Activated naive CD8-positive, alpha-beta T cell treated with anti-CD3 and anti-CD28 coated beads, Interleukin-2, amount 10 ng/mL, durations not matched to agents 7 days and 5 days (primary cell): Measurements from ENCODE around the gene CYP4F3. TPM values are rescaled to one million over a fixed set of nuclear protein-coding genes. Genes with fewer than 3 reads are reported as not detected.
"Not testable (repeated sequence)": the region's sequence is repeated elsewhere in the genome, so short reads cannot be mapped to it uniquely, and the experiment has no call there.

Experiments used
- ATAC-seq: fragments of 150-1000 bp; cut with Tn5 transposase; one replicate; pipeline ENCODE4 v1.10.0; 2021; ENCODE audit warnings: low read depth, moderate library complexity
- POLR2A ChIA-PET: fragments of 350-600 bp; sonication (Branson Sonifier 250); formaldehyde crosslinking; loops from one replicate; lab custom pipeline; 2021; ENCODE audit warnings: antibody characterized with exemption; lab: Charles Lee
- DNase-seq: peaks from one replicate; pipeline ENCODE4 v3.0.0; 2021
- H3K27ac Mint-ChIP-seq: one replicate; pipeline ENCODE4 v1.8.0; 2022; ENCODE audit warnings: mild to moderate bottlenecking, mixed read lengths
- H3K27me3 Mint-ChIP-seq: one replicate; pipeline ENCODE4 v1.8.0; 2022; ENCODE audit warnings: mild to moderate bottlenecking, moderate library complexity, mixed read lengths
- H3K36me3 Mint-ChIP-seq: one replicate; pipeline ENCODE4 v1.8.0; 2021; ENCODE audit warnings: mild to moderate bottlenecking, mixed read lengths
- H3K4me1 Mint-ChIP-seq: one replicate; pipeline ENCODE4 v1.8.0; 2021; ENCODE audit warnings: mixed read lengths
- H3K4me3 Mint-ChIP-seq: one replicate; pipeline ENCODE4 v1.8.0; 2022; ENCODE audit warnings: mild to moderate bottlenecking, moderate library complexity, mixed read lengths
- H3K9me3 Mint-ChIP-seq: one replicate; pipeline ENCODE4 v1.8.0; 2021; ENCODE audit warnings: mixed read lengths
- total RNA-seq, 2 experiments: library from RNA; stranded (reverse); gene quantifications; one replicate each; pipeline ENCODE4 v1.2.3, GENCODE V29; 2021

CYP4F3 gene
- total RNA-seq, 2 experiments from 2014 or later = not detected

GRCh38 chr19:15640904-15641597, 354 bp downstream of the CYP4F3 start:
- ATAC-seq = no peak
- Mint-ChIP-seq H3K4me1 (peaks cover 3% of the 10 kb centered on the region), H3K27me3 (peaks cover 2% of the 10 kb centered on the region), H3K9me3 (no peaks in the 10 kb centered on the region), H3K36me3 (no peaks in the 10 kb centered on the region), H3K27ac (no peak overlapping the region), H3K4me3 (no peak overlapping the region)
- POLR2A ChIA-PET = no interaction called here
- no peak for DNase-seq

DNA sequence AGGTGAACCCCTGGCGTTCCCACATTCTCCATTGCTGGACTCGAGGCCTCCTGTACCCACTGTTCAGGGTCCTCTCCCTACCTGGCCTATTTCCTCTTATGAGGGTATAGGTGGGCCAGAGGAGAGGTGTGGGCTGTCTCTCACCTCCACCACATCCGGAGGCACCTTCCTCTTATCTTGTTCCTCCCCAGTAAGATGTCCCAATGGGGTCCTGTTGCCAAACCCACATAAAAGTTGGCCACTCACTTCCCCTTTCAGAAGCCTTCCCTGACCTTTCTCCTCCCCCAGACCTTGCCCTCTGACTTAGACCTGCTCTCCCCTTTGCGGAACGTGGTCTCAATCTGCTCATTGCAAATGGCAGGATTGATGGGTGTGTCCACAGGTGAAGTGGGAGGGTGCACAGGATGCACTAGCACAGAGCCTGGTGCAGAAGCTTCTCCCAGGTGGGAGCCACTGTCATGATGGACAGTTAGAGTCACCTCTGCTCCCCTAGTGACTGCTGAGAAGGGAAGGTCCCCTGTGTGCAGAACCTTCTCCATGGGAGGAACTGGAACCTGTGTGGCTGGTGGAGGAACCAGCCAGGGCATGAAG, 1.3 kb downstream of the CYP4F3 start:
- H3K9me3 Mint-ChIP-seq = no peaks in the 10 kb centered on the region

GRCh38 chr19:15642807-15643206, 2.1 kb downstream of the CYP4F3 start:
- Mint-ChIP-seq H3K9me3 (no peaks in the 10 kb centered on the region), H3K27me3 (peaks cover 4% of the 10 kb centered on the region), H3K4me1 (peaks cover 3% of the 10 kb centered on the region), H3K4me3 (no peak overlapping the region), H3K36me3 (no peaks in the 10 kb centered on the region), H3K27ac (no peak overlapping the region)
- DNase-seq (no peak), ATAC-seq (no peak)
- POLR2A ChIA-PET = no interaction called here

More for the DNA sequence above, 1.3 kb downstream of the CYP4F3 start:
- no peak overlapping the region for H3K4me3 Mint-ChIP-seq
- no peak overlapping the region for H3K27ac Mint-ChIP-seq
- POLR2A ChIA-PET = no interaction called here
- H3K36me3 Mint-ChIP-seq = no peaks in the 10 kb centered on the region
- DNase-seq = no peak
- H3K4me1 Mint-ChIP-seq = peaks cover 3% of the 10 kb centered on the region
- ATAC-seq = no peak
- peaks cover 4% of the 10 kb centered on the region for H3K27me3 Mint-ChIP-seq

DNA sequence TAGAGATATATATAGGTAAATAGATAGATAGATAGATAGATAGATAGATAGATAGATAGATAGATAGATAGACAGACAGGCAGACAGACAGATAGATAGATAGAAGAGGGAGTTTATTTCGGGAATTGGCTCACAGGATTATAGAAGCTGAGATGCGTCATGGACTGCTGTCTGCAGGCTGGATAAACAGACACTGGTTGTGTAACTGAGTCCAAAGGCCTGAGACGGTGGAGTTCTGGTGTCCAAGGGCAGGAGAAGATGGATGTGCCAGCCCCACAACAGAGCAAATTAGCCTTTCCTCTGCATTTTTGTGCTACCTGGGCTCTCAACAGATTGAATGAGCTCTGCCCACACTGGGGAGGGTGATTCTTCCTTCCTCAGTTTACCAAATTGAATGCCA, 2.7 kb downstream of the CYP4F3 start:
- Mint-ChIP-seq H3K27ac (no peak overlapping the region), H3K27me3 (peaks cover 6% of the 10 kb centered on the region), H3K4me3 (no peak overlapping the region), H3K9me3 (no peaks in the 10 kb centered on the region), H3K4me1 (peaks cover 3% of the 10 kb centered on the region), H3K36me3 (no peaks in the 10 kb centered on the region)
- POLR2A ChIA-PET = no interaction called here
- DNase-seq (no peak), ATAC-seq (no peak)

- no peak overlapping the region for H3K27ac Mint-ChIP-seq
- ATAC-seq (no peak), DNase-seq (no peak)
- H3K4me3 Mint-ChIP-seq = no peak overlapping the region
- H3K4me1 Mint-ChIP-seq = peaks cover 3% of the 10 kb centered on the region
- no peaks in the 10 kb centered on the region for H3K9me3 Mint-ChIP-seq
- POLR2A ChIA-PET = no interaction called here
- H3K36me3 Mint-ChIP-seq = no peaks in the 10 kb centered on the region
- peaks cover 6% of the 10 kb centered on the region for H3K27me3 Mint-ChIP-seq
Observed at GRCh38 chr19:15644066-15644741, 3.5 kb downstream of the CYP4F3 start.

DNA sequence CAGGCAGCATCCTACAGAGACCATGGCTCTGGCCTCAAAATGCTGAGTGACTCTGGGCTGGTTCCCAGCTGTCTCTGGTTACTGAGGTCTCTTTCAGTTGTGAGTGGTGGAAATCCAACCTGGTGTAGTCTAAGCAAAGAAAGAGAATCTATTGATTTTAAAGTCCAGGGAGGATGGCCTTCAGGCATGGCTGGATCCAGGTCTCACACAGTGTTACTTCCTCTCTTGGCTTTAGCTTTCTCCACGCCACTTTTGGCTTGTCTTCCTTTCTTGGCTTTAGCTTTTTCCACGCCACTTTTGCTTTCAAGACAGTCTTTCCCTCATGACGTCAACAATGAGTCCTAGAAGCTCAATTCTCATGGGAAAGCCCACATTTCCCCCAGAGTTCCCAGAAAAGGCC, 4.1 kb downstream of the CYP4F3 start:
- peaks cover 3% of the 10 kb centered on the region for H3K4me1 Mint-ChIP-seq
- H3K36me3 Mint-ChIP-seq = no peaks in the 10 kb centered on the region
- POLR2A ChIA-PET = no interaction called here
- ATAC-seq (no peak), DNase-seq (no peak)
- H3K4me3 Mint-ChIP-seq = no peak overlapping the region
- H3K27me3 Mint-ChIP-seq = peaks cover 6% of the 10 kb centered on the region
- no peaks in the 10 kb centered on the region for H3K9me3 Mint-ChIP-seq
- H3K27ac Mint-ChIP-seq = no peak overlapping the region

DNA sequence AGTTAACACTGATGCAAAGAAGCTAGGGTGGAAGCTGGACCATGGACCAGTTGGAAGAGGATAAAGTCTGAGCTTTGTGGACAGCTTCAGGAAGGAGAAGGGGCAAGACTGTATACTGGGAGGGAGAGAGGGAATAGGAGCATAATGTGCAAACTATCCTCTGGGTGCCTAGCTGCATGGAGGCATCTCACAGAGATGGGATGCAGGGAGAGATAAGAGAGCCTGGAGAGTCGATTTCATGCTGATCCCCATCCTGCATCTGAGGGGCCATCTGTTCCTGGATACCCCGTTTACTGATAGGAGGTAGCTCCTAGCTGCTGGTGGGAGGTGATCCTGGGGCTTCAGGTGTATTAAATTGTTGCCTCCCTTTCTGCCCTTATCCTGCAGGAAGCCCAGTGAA, 8.8 kb downstream of the CYP4F3 start:
- no peak for DNase-seq
- H3K4me3 Mint-ChIP-seq = no peak overlapping the region
- no peaks in the 10 kb centered on the region for H3K36me3 Mint-ChIP-seq
- no peaks in the 10 kb centered on the region for H3K9me3 Mint-ChIP-seq
- POLR2A ChIA-PET = no interaction called here
- peaks cover 6% of the 10 kb centered on the region for H3K27me3 Mint-ChIP-seq
- no peak overlapping the region for H3K27ac Mint-ChIP-seq
- ATAC-seq = no peak
- no peaks in the 10 kb centered on the region for H3K4me1 Mint-ChIP-seq

GRCh38 chr19:15650123-15650522, 9.4 kb downstream of the CYP4F3 start:
- POLR2A ChIA-PET, H3K36me3 Mint-ChIP-seq, ATAC-seq, H3K9me3 Mint-ChIP-seq, H3K27me3 Mint-ChIP-seq, H3K4me1 Mint-ChIP-seq, DNase-seq, H3K27ac Mint-ChIP-seq, H3K4me3 Mint-ChIP-seq: not testable (repeated sequence)

DNA sequence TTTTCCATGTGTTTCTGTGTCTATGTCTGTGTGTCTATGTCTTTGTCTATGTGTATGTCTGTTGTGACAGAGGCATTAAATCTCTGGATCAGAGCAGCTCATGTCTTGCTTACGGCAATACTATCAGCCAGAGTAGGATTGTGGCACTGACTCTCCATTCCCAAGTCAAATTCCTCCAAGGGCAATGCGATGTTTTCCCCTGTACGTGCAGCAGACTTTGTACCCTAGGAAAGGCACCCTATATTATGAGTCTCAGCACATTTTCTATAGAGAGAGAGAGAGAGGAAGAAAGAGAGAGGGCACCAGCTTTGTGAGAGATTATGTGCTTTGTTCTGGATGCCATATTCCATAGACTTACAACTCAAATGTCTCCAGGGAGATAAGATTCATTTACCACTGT, 11.1 kb downstream of the CYP4F3 start:
- Mint-ChIP-seq H3K4me1 (no peaks in the 10 kb centered on the region), H3K9me3 (no peaks in the 10 kb centered on the region), H3K4me3 (no peak overlapping the region), H3K36me3 (no peaks in the 10 kb centered on the region), H3K27me3 (peaks cover 15% of the 10 kb centered on the region), H3K27ac (no peak overlapping the region)
- DNase-seq = no peak
- POLR2A ChIA-PET = no interaction called here
- no peak for ATAC-seq

GRCh38 chr19:15652559-15653278, 12.0 kb downstream of the CYP4F3 start:
- ATAC-seq = no peak
- H3K4me3 Mint-ChIP-seq = no peak overlapping the region
- H3K36me3 Mint-ChIP-seq = no peaks in the 10 kb centered on the region
- POLR2A ChIA-PET = no interaction called here
- H3K27me3 Mint-ChIP-seq = peaks cover 16% of the 10 kb centered on the region
- H3K4me1 Mint-ChIP-seq = no peaks in the 10 kb centered on the region
- H3K27ac Mint-ChIP-seq = no peak overlapping the region
- H3K9me3 Mint-ChIP-seq = no peaks in the 10 kb centered on the region
- no peak for DNase-seq

- DNase-seq = no peak
- H3K27me3 Mint-ChIP-seq = peaks cover 14% of the 10 kb centered on the region
- H3K4me3 Mint-ChIP-seq = no peak overlapping the region
- no peak overlapping the region for H3K27ac Mint-ChIP-seq
- no peaks in the 10 kb centered on the region for H3K9me3 Mint-ChIP-seq
- no peaks in the 10 kb centered on the region for H3K36me3 Mint-ChIP-seq
- POLR2A ChIA-PET = no interaction called here
- ATAC-seq = no peak
- no peaks in the 10 kb centered on the region for H3K4me1 Mint-ChIP-seq
Observed at GRCh38 chr19:15656467-15656866, 15.8 kb downstream of the CYP4F3 start.

DNA sequence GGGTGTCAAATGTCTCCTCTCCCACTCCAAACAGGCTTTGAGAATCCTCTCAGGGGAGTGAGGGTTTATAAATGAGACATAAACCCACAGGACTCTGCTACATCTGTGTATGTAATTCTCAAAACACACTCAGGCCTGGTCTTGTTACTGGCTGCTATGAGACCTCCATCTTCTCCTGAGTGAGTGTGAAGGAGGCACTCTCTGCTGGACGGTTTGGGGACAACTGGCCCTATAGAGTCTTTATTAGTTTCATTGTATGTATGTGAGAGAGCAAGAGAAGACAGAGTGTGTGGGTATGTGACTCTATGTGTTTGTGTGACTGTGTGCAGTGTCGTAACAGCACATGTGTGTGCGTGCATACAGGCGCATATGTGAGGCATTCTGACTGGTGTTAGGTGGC, 22.6 kb downstream of the CYP4F3 start:
- DNase-seq (no peak), ATAC-seq (no peak)
- Mint-ChIP-seq H3K4me1 (no peaks in the 10 kb centered on the region), H3K4me3 (no peak overlapping the region), H3K27ac (no peak overlapping the region), H3K27me3 (no peaks in the 10 kb centered on the region), H3K36me3 (no peaks in the 10 kb centered on the region), H3K9me3 (no peaks in the 10 kb centered on the region)
- POLR2A ChIA-PET = no interaction called here

GRCh38 chr19:15666186-15666585, 25.5 kb downstream of the CYP4F3 start:
- Mint-ChIP-seq H3K9me3 (no peaks in the 10 kb centered on the region), H3K4me1 (no peaks in the 10 kb centered on the region), H3K27ac (no peak overlapping the region), H3K4me3 (no peak overlapping the region), H3K36me3 (no peaks in the 10 kb centered on the region), H3K27me3 (no peaks in the 10 kb centered on the region)
- DNase-seq (no peak), ATAC-seq (no peak)
- POLR2A ChIA-PET = no interaction called here
